Right cardiac atrium (tissue), 5 donors: ENCODE results near the gene EXOG. TPM values are rescaled to one million over a fixed set of nuclear protein-coding genes. Genes with fewer than 3 reads are reported as not detected.

Source experiments
- ATAC-seq, 2 donors: fragments of 200-7000 bp; cut with Tn5 transposase; one replicate each; pipeline versions ENCODE4 v1.8.0 to v1.9.1; 2020; ENCODE audit warnings: moderate library complexity in 2 of 2, mild to moderate bottlenecking in 1 of 2
- DNase-seq, 3 donors: peaks; one replicate each; pipeline ENCODE4 v3.0.0-alpha.2; 2020
- H3K27ac ChIP-seq: one replicate; pipeline ENCODE4 v1.5.1; 2013; ENCODE audit warnings: mild to moderate bottlenecking, low read length, control low read depth, moderate library complexity
- H3K27me3 ChIP-seq: one replicate; pipeline ENCODE4 v1.6.1; 2013; ENCODE audit not compliant: control insufficient read depth, insufficient read depth
- H3K4me1 ChIP-seq: one replicate; pipeline ENCODE4 v1.6.1; 2013; ENCODE audit warnings: low read length; ENCODE audit not compliant: control insufficient read depth, insufficient read depth
- H3K4me3 ChIP-seq: one replicate; pipeline ENCODE4 v1.5.1; 2013; ENCODE audit warnings: low read length, control low read depth
- H3K9me3 ChIP-seq: one replicate; pipeline ENCODE4 v1.6.1; 2013; ENCODE audit warnings: low read length; ENCODE audit not compliant: control insufficient read depth
- WGBS: extraction: QIAGEN DNeasy Blood & Tissue Kit; methylation state at CpG from one replicate; pipeline ENCODE4 v1.1.7; 2013; 5-methylcytosine and 5-hydroxymethylcytosine counted together
- intact Hi-C, 4 donors: fragments of 100-400 bp; cut with DNase I; formaldehyde crosslinking; loops; one replicate each; pipeline versions ENCODE4 v1.11.0 to v1.14.0; 2022 to 2023
- long read RNA-seq, 4 donors: library from polyadenylated mRNA; unstranded; transcript quantifications; one replicate each; pipeline ENCODE4 v2.0.0, GENCODE V29; 2020 to 2021
- polyA plus RNA-seq: library from polyadenylated mRNA; stranded (reverse); fragments of 200-250 nt; gene quantifications from one replicate; pipeline ENCODE4 v1.2.3, GENCODE V29; 2013
- total RNA-seq, 4 donors: library from RNA; stranded (reverse); fragmentation: NEBNext Ultra II Directional; extraction: Animal tissue kit (Norgen Biotek cat#: 25700); gene quantifications; one replicate each; pipeline ENCODE4 v1.2.1, GENCODE V29; 2021
- donor health status: healthy with polysubstance abuse.
- donor health status: DM: no; HTN: yes; CAD: no.
- donor health status: DM: no; HTN: no; CAD: no.
- donor health status: DM: no; HTN: yes; CAD: no; lungs with severe emphysema.
- donor health status: DM: yes; HTN: yes; CAD: no.

Gene EXOG
- total RNA-seq (10 to 100 TPM; 19.4 to 27.7 (median 24.6) TPM), polyA plus RNA-seq (22.4 TPM)
- long read RNA-seq, donor 1, transcript EXOG-201 (6 exons, 2,792 nt): major isoform, 21 of 51 reads
- long read RNA-seq, donor 1, partial matches to known transcripts: 1 of 51 reads
- long read RNA-seq, donor 1, other reads (novel, unspliced or antisense): 29 of 51 reads
- long read RNA-seq, donor 2, transcript EXOG-201 (6 exons, 2,792 nt): major isoform, 6 of 12 reads
- long read RNA-seq, donor 2, partial matches to known transcripts: 0 of 12 reads
- long read RNA-seq, donor 2, other reads (novel, unspliced or antisense): 5 of 12 reads
- long read RNA-seq, donor 3, transcript EXOG-201 (6 exons, 2,792 nt): major isoform, 34 of 107 reads
- long read RNA-seq, donor 3, partial matches to known transcripts: 3 of 107 reads
- long read RNA-seq, donor 3, other reads (novel, unspliced or antisense): 66 of 107 reads
- long read RNA-seq, donor 4, transcript EXOG-201 (6 exons, 2,792 nt): major isoform, 7 of 20 reads
- long read RNA-seq, donor 4, partial matches to known transcripts: 2 of 20 reads
- long read RNA-seq, donor 4, other reads (novel, unspliced or antisense): 9 of 20 reads

- Histone ChIP-seq H3K27ac (peak within 1 kb of the TSS; percentile 76), H3K4me1 (no peaks in the 10 kb centered on the region), H3K27me3 (no peaks in the 10 kb centered on the region), H3K4me3 (peak within 1 kb of the TSS; percentile 82), H3K9me3 (no peaks in the 10 kb centered on the region)
- DNase-seq (peak; percentile 96 to 98 (median 96)), ATAC-seq (peak; percentile 95 to 96)
- intact Hi-C loops: loop anchor here in 2 of 4 donors (5.0 to 10.0 kb wide), 2 partner anchors 156 to 158 kb away; no protein-coding TSS in a partner anchor
- under 1% methylated on average over 53 of the region's 53 CpGs for WGBS
Measured at GRCh38 chr3:38496131-38496910, at the start of gene EXOG. TSS of gene EXOG (plus strand) at chr3:38496340. CDS start at chr3:38496368, 28 bp downstream.

GRCh38 chr3:38446812-38447211, 49.3 kb upstream of the EXOG start:
- DNase-seq (no peak), ATAC-seq (no peak)
- H3K27ac ChIP-seq: no peak overlapping the region
- peaks cover 1% of the 10 kb centered on the region for H3K9me3 ChIP-seq
- intact Hi-C loops: no loop called here
- no peak overlapping the region for H3K4me3 ChIP-seq
- H3K27me3 ChIP-seq: no peaks in the 10 kb centered on the region
- no peaks in the 10 kb centered on the region for H3K4me1 ChIP-seq

- Histone ChIP-seq H3K27ac (no peak overlapping the region), H3K4me3 (no peak overlapping the region), H3K9me3 (no peaks in the 10 kb centered on the region), H3K4me1 (peaks cover 6% of the 10 kb centered on the region), H3K27me3 (no peaks in the 10 kb centered on the region)
- intact Hi-C loops: no loop called here
- ATAC-seq: no peak
- no peak for DNase-seq
- WGBS: 96% methylated on average over 3 of the region's 3 CpGs
Measured at GRCh38 chr3:38450853-38451252, 45.3 kb upstream of the EXOG start.

- peak within 1 kb of the TSS; percentile 92 for H3K27ac ChIP-seq
- ATAC-seq: peak; percentile 93 to 94
- H3K27me3 ChIP-seq: no peaks in the 10 kb centered on the region
- peak within 1 kb of the TSS; percentile 95 for H3K4me3 ChIP-seq
- WGBS: 5% methylated on average over 48 of the region's 48 CpGs
- intact Hi-C loops: no loop called here
- DNase-seq: peak; percentile 92 to 98 (median 97)
- H3K4me1 ChIP-seq: peaks cover 10% of the 10 kb centered on the region
- no peaks in the 10 kb centered on the region for H3K9me3 ChIP-seq
Measured at GRCh38 chr3:38453075-38453912, 42.8 kb upstream of the EXOG start, which contains the start of gene ACVR2B. TSS of gene ACVR2B (plus strand) at chr3:38453890. CDS start at chr3:38454323, 433 bp downstream.

GRCh38 chr3:38453913-38454177, 42.3 kb upstream of the EXOG start:
- Histone ChIP-seq H3K4me3 (peak overlapping the region; percentile 95), H3K9me3 (no peaks in the 10 kb centered on the region), H3K27me3 (no peaks in the 10 kb centered on the region), H3K27ac (peak overlapping the region; percentile 92), H3K4me1 (peaks cover 13% of the 10 kb centered on the region)
- ATAC-seq (no peak), DNase-seq (no peak)
- intact Hi-C loops: no loop called here
- 1% methylated on average over 36 of the region's 36 CpGs for WGBS

GRCh38 chr3:38454178-38454883, 41.8 kb upstream of the EXOG start:
- under 1% methylated on average over 78 of the region's 78 CpGs for WGBS
- Histone ChIP-seq H3K27ac (peak overlapping the region; percentile 92), H3K27me3 (no peaks in the 10 kb centered on the region), H3K4me3 (peak overlapping the region; percentile 95), H3K4me1 (peaks cover 15% of the 10 kb centered on the region), H3K9me3 (no peaks in the 10 kb centered on the region)
- peak; percentile 32 to 77 (median 71) for DNase-seq
- intact Hi-C loops: no loop called here
- ATAC-seq: peak; percentile 19 to 54

- WGBS: under 1% methylated on average over 72 of the region's 72 CpGs
- DNase-seq (peak; percentile 69 to 91 (median 91)), ATAC-seq (peak; percentile 78)
Measured at GRCh38 chr3:38454884-38455638, 41.1 kb upstream of the EXOG start.

GRCh38 chr3:38455639-38456430, 40.3 kb upstream of the EXOG start:
- peak overlapping the region; percentile 95 for H3K4me3 ChIP-seq
- no peak for DNase-seq
- ATAC-seq: peak in 1 of 2 donors; percentile 2
- H3K27ac ChIP-seq: peak overlapping the region; percentile 30
- H3K4me1 ChIP-seq: peaks cover 22% of the 10 kb centered on the region
- no peaks in the 10 kb centered on the region for H3K27me3 ChIP-seq
- H3K9me3 ChIP-seq: no peaks in the 10 kb centered on the region
- intact Hi-C loops: no loop called here
- WGBS: 12% methylated on average over 15 of the region's 15 CpGs

More at GRCh38 chr3:38454884-38455638, 41.1 kb upstream of the EXOG start:
- intact Hi-C loops: no loop called here
- Histone ChIP-seq H3K9me3 (no peaks in the 10 kb centered on the region), H3K27ac (peak overlapping the region; percentile 30), H3K4me3 (peak overlapping the region; percentile 95), H3K27me3 (no peaks in the 10 kb centered on the region), H3K4me1 (peaks cover 16% of the 10 kb centered on the region)
